HUES48 (cell line): Measurements from ENCODE around the gene CLDN10.

Experiments
- H3K27ac ChIP-seq: one replicate; pipeline ENCODE4 v1.7.0; 2013; ENCODE audit warnings: low read depth, low read length, inconsistent platforms
- H3K27me3 ChIP-seq: 2 replicates; pipeline ENCODE4 v1.6.1; 2013; ENCODE audit warnings: mild to moderate bottlenecking, low read length; ENCODE audit not compliant: control insufficient read depth, insufficient read depth
- H3K36me3 ChIP-seq: 2 replicates; pipeline ENCODE4 v1.6.1; 2013; ENCODE audit warnings: low read length; ENCODE audit not compliant: control insufficient read depth, insufficient read depth
- H3K4me1 ChIP-seq: 2 replicates; pipeline ENCODE4 v1.6.1; 2013; ENCODE audit warnings: mild to moderate bottlenecking, low read length; ENCODE audit not compliant: control insufficient read depth, insufficient read depth
- H3K4me3 ChIP-seq: 2 replicates; pipeline ENCODE4 v1.5.1; 2013; ENCODE audit warnings: mild to moderate bottlenecking, low read depth, low read length
- H3K9ac ChIP-seq: 2 replicates; pipeline ENCODE4 v1.6.1; 2013; ENCODE audit warnings: mild to moderate bottlenecking, low read depth, low read length, moderate library complexity
- H3K9me3 ChIP-seq: 2 replicates; pipeline ENCODE4 v1.6.1; 2013; ENCODE audit warnings: low read length; ENCODE audit not compliant: control insufficient read depth, insufficient read depth

CLDN10 gene

DNA sequence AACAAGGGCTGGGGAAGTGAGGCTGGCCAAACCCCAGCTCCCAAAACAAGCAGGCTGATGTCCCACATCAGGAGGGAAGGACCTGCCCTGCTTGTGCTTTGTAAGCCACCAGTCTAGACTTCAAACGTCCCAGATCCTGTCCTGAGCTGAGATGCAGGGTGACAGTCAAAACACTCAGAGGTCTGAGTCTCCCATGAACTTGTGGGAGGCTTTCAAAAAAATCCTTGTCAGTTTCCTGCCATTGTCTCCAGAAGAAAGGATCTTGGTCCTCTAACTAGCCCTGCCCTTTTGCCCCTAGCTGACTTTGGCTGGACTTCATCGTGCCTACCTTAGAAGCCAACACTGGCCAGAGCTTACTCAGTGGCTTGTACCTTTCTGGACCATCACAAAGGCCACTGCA, 48.7 kb downstream of the CLDN10 start:
- Histone ChIP-seq H3K9ac (no peak overlapping the region), H3K27ac (no peak overlapping the region), H3K36me3 (peaks cover 33% of the 10 kb centered on the region), H3K9me3 (no peaks in the 10 kb centered on the region), H3K4me3 (no peak overlapping the region), H3K4me1 (no peaks in the 10 kb centered on the region), H3K27me3 (no peaks in the 10 kb centered on the region)

- Histone ChIP-seq H3K36me3 (peaks cover 33% of the 10 kb centered on the region), H3K9me3 (no peaks in the 10 kb centered on the region), H3K4me3 (no peak overlapping the region), H3K4me1 (no peaks in the 10 kb centered on the region), H3K9ac (no peak overlapping the region), H3K27me3 (no peaks in the 10 kb centered on the region), H3K27ac (no peak overlapping the region)
Observed at GRCh38 chr13:95601906-95602305, 49.4 kb downstream of the CLDN10 start.

DNA sequence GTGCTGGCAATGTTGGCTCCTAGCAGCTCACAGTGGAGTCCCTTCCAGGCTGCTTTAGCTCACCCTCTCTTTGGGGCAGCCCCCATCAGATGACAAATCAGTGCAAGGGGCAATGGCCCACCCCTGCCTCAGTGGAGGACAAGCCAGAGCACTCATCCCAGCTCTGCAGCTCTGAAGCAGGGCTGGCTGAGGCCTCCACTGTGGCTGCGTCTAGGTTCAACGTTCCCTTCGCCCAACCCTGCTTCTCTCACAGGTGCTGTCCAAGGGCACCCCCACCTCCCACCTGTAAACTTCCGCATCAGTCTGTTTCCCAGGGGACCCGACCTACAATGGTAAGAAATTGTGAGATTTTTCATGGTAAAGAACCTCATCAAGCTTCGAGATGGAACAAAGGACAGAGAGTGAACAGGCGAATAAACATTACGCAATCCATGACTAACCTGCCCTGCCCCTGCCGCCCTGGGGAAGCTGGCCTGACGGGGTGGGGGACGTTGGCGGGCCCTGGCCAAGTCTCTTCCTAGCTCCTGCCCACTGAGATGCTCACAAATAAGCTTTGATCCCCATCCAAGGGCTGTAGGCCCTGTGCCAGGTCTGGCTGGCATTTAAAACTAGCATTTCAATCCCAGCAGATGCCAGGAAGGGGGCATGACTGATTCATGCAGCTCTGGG, 51.5 kb downstream of the CLDN10 start:
- peaks cover 38% of the 10 kb centered on the region for H3K36me3 ChIP-seq
- H3K4me3 ChIP-seq, result no peak overlapping the region
- no peak overlapping the region for H3K27ac ChIP-seq
- H3K9me3 ChIP-seq, result no peaks in the 10 kb centered on the region
- H3K4me1 ChIP-seq, result no peaks in the 10 kb centered on the region
- no peaks in the 10 kb centered on the region for H3K27me3 ChIP-seq
- H3K9ac ChIP-seq, result no peak overlapping the region

DNA sequence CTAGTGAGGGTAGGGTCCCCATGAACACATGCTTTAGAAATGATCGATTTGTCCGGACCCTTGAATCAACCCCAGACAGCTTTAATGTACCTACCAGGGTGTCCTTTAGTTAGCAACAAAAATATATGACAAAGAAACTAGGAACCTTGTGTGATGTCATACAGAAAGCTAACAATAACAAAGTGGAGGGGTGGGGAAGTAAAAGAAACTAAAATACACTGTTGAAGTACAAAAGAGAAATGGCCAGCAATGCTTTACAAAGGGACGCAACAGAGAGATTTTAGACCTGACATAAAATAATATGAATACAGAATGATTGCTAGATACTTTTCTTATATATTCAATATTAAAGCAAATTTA, 52.0 kb downstream of the CLDN10 start:
- H3K27ac ChIP-seq, result no peak overlapping the region
- H3K27me3 ChIP-seq, result no peaks in the 10 kb centered on the region
- peaks cover 42% of the 10 kb centered on the region for H3K36me3 ChIP-seq
- no peaks in the 10 kb centered on the region for H3K4me1 ChIP-seq
- no peaks in the 10 kb centered on the region for H3K9me3 ChIP-seq
- H3K9ac ChIP-seq, result no peak overlapping the region
- no peak overlapping the region for H3K4me3 ChIP-seq

- H3K27me3 ChIP-seq, result no peaks in the 10 kb centered on the region
- no peak overlapping the region for H3K27ac ChIP-seq
- no peaks in the 10 kb centered on the region for H3K9me3 ChIP-seq
- H3K4me1 ChIP-seq, result no peaks in the 10 kb centered on the region
- no peak overlapping the region for H3K4me3 ChIP-seq
- H3K36me3 ChIP-seq, result peaks cover 35% of the 10 kb centered on the region
- no peak overlapping the region for H3K9ac ChIP-seq
Observed at GRCh38 chr13:95605448-95606125, 53.1 kb downstream of the CLDN10 start.

DNA sequence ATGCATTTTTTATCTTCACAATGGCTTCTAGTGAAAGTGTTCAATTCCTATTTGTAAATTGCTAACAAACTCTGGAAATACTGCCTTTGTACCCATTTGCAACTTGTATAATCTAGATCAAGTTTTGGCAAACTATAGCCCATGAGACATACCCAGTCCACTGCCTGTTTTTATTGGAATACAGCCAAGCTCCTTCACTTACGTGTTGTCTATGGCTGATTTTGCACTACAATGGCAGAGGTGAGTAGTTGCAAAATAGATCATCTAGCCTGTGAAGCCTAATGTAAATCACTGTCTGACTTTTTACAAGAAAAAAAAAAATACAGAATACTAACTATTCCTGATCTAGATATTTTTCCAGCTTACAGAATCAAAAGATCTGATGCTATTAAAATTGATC, 54.8 kb downstream of the CLDN10 start:
- H3K4me3 ChIP-seq, result no peak overlapping the region
- H3K9me3 ChIP-seq, result no peaks in the 10 kb centered on the region
- no peak overlapping the region for H3K27ac ChIP-seq
- H3K9ac ChIP-seq, result no peak overlapping the region
- no peaks in the 10 kb centered on the region for H3K27me3 ChIP-seq
- no peaks in the 10 kb centered on the region for H3K4me1 ChIP-seq
- H3K36me3 ChIP-seq, result peaks cover 42% of the 10 kb centered on the region

- Histone ChIP-seq H3K36me3 (peaks cover 40% of the 10 kb centered on the region), H3K4me3 (no peak overlapping the region), H3K9ac (no peak overlapping the region)
Observed at GRCh38 chr13:95608640-95609323, 56.3 kb downstream of the CLDN10 start.

DNA sequence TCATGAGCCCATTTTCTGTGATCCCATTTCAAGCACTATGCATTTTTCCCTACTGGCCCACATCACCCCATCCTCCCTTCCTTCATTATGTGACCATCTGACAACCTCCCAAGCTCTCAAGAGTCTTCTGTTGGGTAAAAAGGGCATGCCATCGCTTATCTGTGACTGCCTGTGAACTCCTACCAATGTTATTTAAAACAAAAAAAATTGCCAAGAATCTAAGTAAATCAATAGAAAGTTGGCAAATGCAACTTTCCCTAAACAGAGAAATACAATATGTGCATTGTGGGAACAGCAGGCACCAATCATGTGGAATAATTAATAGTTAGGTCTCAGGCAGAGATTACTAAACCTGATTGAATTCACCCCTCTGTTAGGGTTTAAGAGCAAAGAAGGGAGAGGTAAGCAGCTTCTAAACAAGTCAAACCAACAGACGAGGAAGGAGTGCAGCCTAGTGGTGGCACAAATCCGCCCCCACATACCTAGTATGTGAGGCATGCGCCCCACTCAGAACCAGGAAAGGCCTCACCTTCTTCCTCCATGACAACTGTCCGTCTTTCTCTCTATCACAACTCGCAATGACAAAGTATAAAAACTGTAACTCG, 62.2 kb downstream of the CLDN10 start:
- H3K27me3 ChIP-seq, result no peaks in the 10 kb centered on the region
- no peak overlapping the region for H3K27ac ChIP-seq
- no peaks in the 10 kb centered on the region for H3K9me3 ChIP-seq
- no peaks in the 10 kb centered on the region for H3K4me1 ChIP-seq
- no peak overlapping the region for H3K9ac ChIP-seq
- no peak overlapping the region for H3K4me3 ChIP-seq
- peaks cover 50% of the 10 kb centered on the region for H3K36me3 ChIP-seq

More at GRCh38 chr13:95608640-95609323, 56.3 kb downstream of the CLDN10 start:
- H3K27me3 ChIP-seq, result no peaks in the 10 kb centered on the region
- H3K9me3 ChIP-seq, result no peaks in the 10 kb centered on the region
- no peaks in the 10 kb centered on the region for H3K4me1 ChIP-seq
- H3K27ac ChIP-seq, result no peak overlapping the region

- H3K4me1 ChIP-seq, result no peaks in the 10 kb centered on the region
- no peak overlapping the region for H3K9ac ChIP-seq
- peaks cover 55% of the 10 kb centered on the region for H3K36me3 ChIP-seq
- H3K4me3 ChIP-seq, result no peak overlapping the region
- no peak overlapping the region for H3K27ac ChIP-seq
- no peaks in the 10 kb centered on the region for H3K27me3 ChIP-seq
- no peaks in the 10 kb centered on the region for H3K9me3 ChIP-seq
Observed at GRCh38 chr13:95615539-95615938, 63.0 kb downstream of the CLDN10 start.

GRCh38 chr13:95620030-95620824, 67.7 kb downstream of the CLDN10 start:
- Histone ChIP-seq H3K4me1 (peaks cover 4% of the 10 kb centered on the region; the same call in 1 of the 2 replicates), H3K4me3 (no peak overlapping the region), H3K36me3 (peaks cover 65% of the 10 kb centered on the region), H3K27me3 (no peaks in the 10 kb centered on the region), H3K9me3 (no peaks in the 10 kb centered on the region), H3K27ac (no peak overlapping the region), H3K9ac (no peak overlapping the region)
